GM19035 (cell line): ENCODE measurements around the gene SKAP1.
"Not testable (repeated sequence)": the region's sequence is repeated elsewhere in the genome, so short reads cannot be mapped to it uniquely, and the experiment has no call there.

Experiments used
- ATAC-seq: cut with Tn5 transposase; IDR thresholded peaks from one replicate; pipeline ENCODE4 v1.9.1; 2021; ENCODE audit not compliant: unreplicated experiment

The SKAP1 gene

GRCh38 chr17:48374650-48375230 is 55.3 kb downstream of the SKAP1 start:
- no peak for ATAC-seq

- no peak for ATAC-seq
Observed at GRCh38 chr17:48373883-48374282, 56.1 kb downstream of the SKAP1 start.

- ATAC-seq: no peak
Observed at GRCh38 chr17:48373130-48373830, 56.7 kb downstream of the SKAP1 start.

GRCh38 chr17:48368967-48369366 is 61.0 kb downstream of the SKAP1 start:
- ATAC-seq: not testable (repeated sequence)

- ATAC-seq: no peak
Observed at GRCh38 chr17:48368352-48368908, 61.6 kb downstream of the SKAP1 start.

- ATAC-seq: no peak
Observed at GRCh38 chr17:48363161-48363560, 66.9 kb downstream of the SKAP1 start.

GRCh38 chr17:48360861-48361633 is 69.0 kb downstream of the SKAP1 start:
- ATAC-seq: not testable (repeated sequence)

GRCh38 chr17:48357779-48358602 is 72.0 kb downstream of the SKAP1 start:
- no peak for ATAC-seq

GRCh38 chr17:48356866-48357265 is 73.1 kb downstream of the SKAP1 start:
- ATAC-seq: no peak

- ATAC-seq: no peak
Observed at GRCh38 chr17:48352630-48353029, 77.4 kb downstream of the SKAP1 start.

GRCh38 chr17:48351911-48352332 is 78.1 kb downstream of the SKAP1 start:
- no peak for ATAC-seq

GRCh38 chr17:48348352-48348751 is 81.7 kb downstream of the SKAP1 start:
- ATAC-seq: no peak

GRCh38 chr17:48347177-48347576 is 82.8 kb downstream of the SKAP1 start:
- ATAC-seq: no peak

GRCh38 chr17:48344251-48344650 is 85.8 kb downstream of the SKAP1 start:
- ATAC-seq: no peak

GRCh38 chr17:48340916-48341315 is 89.1 kb downstream of the SKAP1 start:
- no peak for ATAC-seq

GRCh38 chr17:48338720-48339119 is 91.3 kb downstream of the SKAP1 start:
- ATAC-seq: no peak

- not testable (repeated sequence) for ATAC-seq
Observed at GRCh38 chr17:48337903-48338302, 92.1 kb downstream of the SKAP1 start.

GRCh38 chr17:48336986-48337385 is 93.0 kb downstream of the SKAP1 start:
- no peak for ATAC-seq

GRCh38 chr17:48335858-48336500 is 94.0 kb downstream of the SKAP1 start:
- no peak for ATAC-seq

GRCh38 chr17:48335146-48335784 is 94.7 kb downstream of the SKAP1 start:
- ATAC-seq: no peak
